H1 (cell line): ENCODE measurements around the gene CEP85L. TPM values are rescaled to one million over a fixed set of nuclear protein-coding genes. Genes with fewer than 3 reads are reported as not detected.

ENCODE experiments used
- CTCF ChIA-PET: fragments of 300-600 bp; sonication (Branson Sonifier 250); formaldehyde crosslinking; loops from one replicate; lab custom pipeline; 2021; ENCODE audit not compliant: partially characterized antibody; lab: Charles Lee
- POLR2A ChIA-PET: fragments of 300-600 bp; sonication (Branson Sonifier 250); formaldehyde crosslinking; loops from one replicate; lab custom pipeline; 2021; ENCODE audit warnings: inconsistent platforms; ENCODE audit not compliant: partially characterized antibody; lab: Charles Lee
- DNase-seq, 2 experiments: peaks; one replicate each; pipeline versions ENCODE4 v3.0.0 to v3.0.0-alpha.2; 2010 to 2022; ENCODE audit warnings: low spot score in 2 of 2, low read depth in 1 of 2, mixed read lengths in 1 of 2
- FAIRE-seq: peaks from 2 replicates; lab custom pipeline; 2011; peaks lifted over from hg19 to GRCh38; lab: Jason Lieb, UNC
- H2AFZ ChIP-seq: 2 replicates; pipeline ENCODE4 v1.8.1; 2012; ENCODE audit warnings: low read length, inconsistent platforms
- H2AK5ac ChIP-seq: 2 replicates; pipeline ENCODE4 v1.6.1; 2013; ENCODE audit warnings: low read depth, low read length
- H2BK120ac ChIP-seq: replicated peaks from 2 replicates; pipeline ENCODE3; 2013; ENCODE audit warnings: low read depth, low read length, inconsistent platforms
- H2BK12ac ChIP-seq: 2 replicates; pipeline ENCODE4 v1.6.1; 2013; ENCODE audit warnings: low read depth, low read length
- H2BK15ac ChIP-seq: 2 replicates; pipeline ENCODE4 v1.6.1; 2013; ENCODE audit warnings: low read length
- H2BK20ac ChIP-seq: 2 replicates; pipeline ENCODE4 v1.6.1; 2013; ENCODE audit warnings: low read length
- H2BK5ac ChIP-seq: 2 replicates; pipeline ENCODE4 v1.6.1; 2013; ENCODE audit warnings: low read depth, low read length
- H3K14ac ChIP-seq: 2 replicates; pipeline ENCODE4 v1.6.1; 2013; ENCODE audit warnings: inconsistent platforms; ENCODE audit not compliant: insufficient read length
- H3K18ac ChIP-seq: 2 replicates; pipeline ENCODE4 v1.6.1; 2013; ENCODE audit warnings: low read length; ENCODE audit errors: extremely low read depth
- H3K23ac ChIP-seq: 2 replicates; pipeline ENCODE4 v1.6.1; 2013; ENCODE audit warnings: inconsistent platforms; ENCODE audit not compliant: insufficient read length
- H3K23me2 ChIP-seq: 2 replicates; pipeline ENCODE4 v1.6.1; 2013; ENCODE audit warnings: low read depth, low read length
- H3K27ac ChIP-seq: 2 replicates; pipeline ENCODE4 v1.6.1; 2011; ENCODE audit warnings: low read depth, low read length, inconsistent platforms
- H3K27me3 ChIP-seq, 4 experiments: replicated peaks in 1 of 4; 1 replicate in 1 of 4; 2 replicates in 3 of 4; pipeline versions ENCODE4 v1.6.1 to v1.8.1; 2011 to 2013; ENCODE audit warnings: low read length in 3 of 4, mild to moderate bottlenecking in 3 of 4, inconsistent platforms in 2 of 4, mixed read lengths in 2 of 4, moderate library complexity in 1 of 4; ENCODE audit not compliant: control insufficient read depth in 3 of 4, insufficient read depth in 3 of 4; ENCODE audit errors: extremely low read depth in 1 of 4
- H3K36me3 ChIP-seq, 4 experiments: 2 replicates each; pipeline versions ENCODE4 v1.6.1 to v1.8.1; 2011 to 2013; ENCODE audit warnings: mild to moderate bottlenecking in 4 of 4, low read length in 3 of 4, moderate library complexity in 2 of 4, control low read depth in 1 of 4, inconsistent platforms in 1 of 4; ENCODE audit not compliant: insufficient read depth in 4 of 4, control insufficient read depth in 2 of 4
- H3K4ac ChIP-seq: replicated peaks from 2 replicates; pipeline ENCODE3; 2013; ENCODE audit warnings: low read length, low read depth, mixed read lengths, inconsistent platforms; ENCODE audit not compliant: insufficient read length
- H3K4me1 ChIP-seq, 4 experiments: replicated peaks in 1 of 4; 1 replicate in 1 of 4; 2 replicates in 3 of 4; pipeline versions ENCODE4 v1.6.1 to v1.8.1; 2011 to 2013; ENCODE audit warnings: low read length in 3 of 4, inconsistent platforms in 2 of 4, mixed read lengths in 1 of 4; ENCODE audit not compliant: insufficient read depth in 4 of 4, control insufficient read depth in 3 of 4
- H3K4me2 ChIP-seq, 2 experiments: 2 replicates each; pipeline versions ENCODE4 v1.6.1 to v1.8.1; 2011 to 2013; ENCODE audit warnings: low read depth in 2 of 2, low read length in 2 of 2, control low read depth in 1 of 2, inconsistent platforms in 1 of 2, mild to moderate bottlenecking in 1 of 2; ENCODE audit not compliant: insufficient read depth in 1 of 2
- H3K4me3 ChIP-seq, 4 experiments: fragments of 200-600, 300-600 bp in 1 of 4; sonication (generic), shearing (Covaris generic), sonication (Bioruptor Twin) in 1 of 4; 2 replicates each; pipeline versions ENCODE4 v1.5.1 to v1.8.1; 2011 to 2016; ENCODE audit warnings: low read length in 4 of 4, low read depth in 3 of 4, control low read depth in 2 of 4, inconsistent platforms in 2 of 4, mild to moderate bottlenecking in 2 of 4, mixed read lengths in 1 of 4, moderate library complexity in 1 of 4; ENCODE audit not compliant: insufficient read depth in 2 of 4; ENCODE audit errors: extremely low read depth in 1 of 4
- H3K56ac ChIP-seq: replicated peaks from 2 replicates; pipeline ENCODE3; 2013; ENCODE audit warnings: low read depth, mild to moderate bottlenecking, mixed read lengths, low read length, inconsistent platforms; ENCODE audit not compliant: insufficient read length
- H3K79me1 ChIP-seq: 2 replicates; pipeline ENCODE4 v1.6.1; 2013; ENCODE audit warnings: low read depth, low read length, control low read depth
- H3K79me2 ChIP-seq, 2 experiments: 2 replicates each; pipeline versions ENCODE4 v1.6.1 to v1.8.1; 2012 to 2013; ENCODE audit warnings: low read length in 2 of 2, mild to moderate bottlenecking in 2 of 2, inconsistent platforms in 1 of 2; ENCODE audit not compliant: insufficient read depth in 2 of 2, control insufficient read depth in 1 of 2
- H3K9ac ChIP-seq, 4 experiments: replicated peaks in 1 of 4; 1 replicate in 1 of 4; 2 replicates in 3 of 4; pipeline versions ENCODE4 v1.6.1 to v1.8.1; 2011 to 2013; ENCODE audit warnings: low read depth in 3 of 4, low read length in 3 of 4, control low read depth in 2 of 4, mild to moderate bottlenecking in 2 of 4, moderate library complexity in 2 of 4, inconsistent platforms in 1 of 4; ENCODE audit errors: extremely low read depth in 1 of 4
- H3K9me3 ChIP-seq, 2 experiments: 2 replicates each; pipeline versions ENCODE4 v1.6.1 to v1.8.1; 2012 to 2013; ENCODE audit warnings: mild to moderate bottlenecking in 2 of 2, moderate library complexity in 2 of 2, control low read depth in 1 of 2, inconsistent platforms in 1 of 2, low read depth in 1 of 2, low read length in 1 of 2, mixed read lengths in 1 of 2; ENCODE audit not compliant: insufficient read depth in 2 of 2
- H4K20me1 ChIP-seq, 2 experiments: replicated peaks in 1 of 2; 2 replicates each; pipeline versions ENCODE3 to v1.8.1; 2011 to 2013; ENCODE audit warnings: inconsistent platforms in 2 of 2, low read length in 2 of 2, mild to moderate bottlenecking in 1 of 2; ENCODE audit not compliant: insufficient read depth in 2 of 2, control insufficient read depth in 1 of 2
- H4K5ac ChIP-seq: 2 replicates; pipeline ENCODE4 v1.6.1; 2013; ENCODE audit warnings: low read length, low read depth, mixed read lengths, inconsistent platforms; ENCODE audit not compliant: insufficient read length
- H4K8ac ChIP-seq: 2 replicates; pipeline ENCODE4 v1.8.0; 2013; ENCODE audit warnings: mild to moderate bottlenecking, moderate library complexity, low read length, inconsistent platforms; ENCODE audit not compliant: insufficient read depth; ENCODE audit errors: extremely low read depth
- H4K91ac ChIP-seq: replicated peaks from 2 replicates; pipeline ENCODE3; 2013; ENCODE audit warnings: low read length, mixed read lengths, inconsistent platforms; ENCODE audit not compliant: insufficient read length
- CBX8 ChIP-seq: fragments of 300-800, 300-1000 bp; sonication (generic); IDR thresholded peaks from 2 replicates; pipeline ENCODE4 v1.7.1; 2016; ENCODE audit warnings: low read depth, low read length, borderline replicate concordance
- CREB1 ChIP-seq: IDR thresholded peaks from 2 replicates; pipeline ENCODE4 v1.6.1; 2012; ENCODE audit warnings: inconsistent platforms
- CTCF ChIP-seq, 3 experiments: IDR thresholded peaks; 1 replicate in 2 of 3; 2 replicates in 1 of 3; pipeline versions ENCODE4 v1.5.1 to v1.6.1; 2011; ENCODE audit warnings: low read length in 3 of 3, mild to moderate bottlenecking in 3 of 3, inconsistent platforms in 2 of 3, low read depth in 1 of 3, moderate library complexity in 1 of 3; ENCODE audit not compliant: insufficient read depth in 1 of 3; ENCODE audit errors: control extremely low read depth in 1 of 3
- GTF2F1 ChIP-seq: IDR thresholded peaks from 2 replicates; pipeline ENCODE4 v1.6.1; 2012; ENCODE audit warnings: low read depth, low read length, improper control_type of control experiment, borderline replicate concordance
- KDM4A ChIP-seq: IDR thresholded peaks from one replicate; pipeline ENCODE4 v1.7.1; 2012; ENCODE audit warnings: low read depth, mild to moderate bottlenecking, moderate library complexity, low read length, inconsistent platforms; ENCODE audit not compliant: severe bottlenecking
- NANOG ChIP-seq: IDR thresholded peaks from 2 replicates; pipeline ENCODE4 v1.6.1; 2011; ENCODE audit warnings: low read length, low read depth, mild to moderate bottlenecking, inconsistent platforms; ENCODE audit not compliant: insufficient read depth, poor library complexity, severe bottlenecking
- PHF8 ChIP-seq: fragments of 200-600 bp; sonication (generic); conservative IDR thresholded peaks from 2 replicates; pipeline ENCODE4 v1.7.1; 2012; ENCODE audit warnings: low read depth, mild to moderate bottlenecking, inconsistent platforms, low read length, moderate library complexity
- POLR2AphosphoS5 ChIP-seq: IDR thresholded peaks from 2 replicates; pipeline ENCODE4 v1.6.1; 2011; ENCODE audit warnings: low read depth, low read length
- RAD21 ChIP-seq, 2 experiments: IDR thresholded peaks in 1 of 2; conservative IDR thresholded peaks in 1 of 2; 2 replicates each; pipeline ENCODE4 v1.6.1; 2011; ENCODE audit warnings: low read depth in 2 of 2, low read length in 2 of 2, improper control_type of control experiment in 1 of 2, inconsistent platforms in 1 of 2, mild to moderate bottlenecking in 1 of 2, moderate library complexity in 1 of 2
- RXRA ChIP-seq: IDR thresholded peaks from 2 replicates; pipeline ENCODE4 v1.6.1; 2011; ENCODE audit warnings: low read depth, mild to moderate bottlenecking, low read length, moderate library complexity; ENCODE audit not compliant: insufficient read depth
- SIRT6 ChIP-seq: IDR thresholded peaks from one replicate; pipeline ENCODE4 v1.7.1; 2012; ENCODE audit warnings: low read length, inconsistent platforms
- SP1 ChIP-seq: IDR thresholded peaks from 2 replicates; pipeline ENCODE4 v1.6.1; 2011; ENCODE audit warnings: low read depth, low read length
- TAF1 ChIP-seq: IDR thresholded peaks from 2 replicates; pipeline ENCODE4 v1.6.1; 2011; ENCODE audit warnings: mild to moderate bottlenecking, low read depth, low read length
- polyA plus RNA-seq, 7 experiments: library from polyadenylated mRNA; depleted of rRNA in 3 of 7; stranded (reverse) in 5 of 7; unstranded in 2 of 7; fragments of >200 nt in 5 of 7; fragments of 200-250 nt in 2 of 7; gene quantifications; 1 replicate in 5 of 7; 2 replicates in 1 of 7; 4 replicates in 1 of 7; pipeline versions ENCODE4 v1.2.1 to v1.2.3, GENCODE V29; 2011 to 2013; ENCODE audit warnings: missing spikeins in 2 of 7, mixed read lengths in 2 of 7
- total RNA-seq: library from RNA; stranded (reverse); fragmentation: NEBNext Ultra II Directional; extraction: Animal tissue kit (Norgen Biotek cat#: 25700); gene quantifications from 2 replicates; pipeline ENCODE4 v1.2.1, GENCODE V29; 2021

The CEP85L gene
- total and polyA plus RNA-seq, 2 of the 8 experiments (the other 6 are each of a cell fraction or from before 2014, with no cell fraction given) = 3.2 to 27.6 TPM

DNA sequence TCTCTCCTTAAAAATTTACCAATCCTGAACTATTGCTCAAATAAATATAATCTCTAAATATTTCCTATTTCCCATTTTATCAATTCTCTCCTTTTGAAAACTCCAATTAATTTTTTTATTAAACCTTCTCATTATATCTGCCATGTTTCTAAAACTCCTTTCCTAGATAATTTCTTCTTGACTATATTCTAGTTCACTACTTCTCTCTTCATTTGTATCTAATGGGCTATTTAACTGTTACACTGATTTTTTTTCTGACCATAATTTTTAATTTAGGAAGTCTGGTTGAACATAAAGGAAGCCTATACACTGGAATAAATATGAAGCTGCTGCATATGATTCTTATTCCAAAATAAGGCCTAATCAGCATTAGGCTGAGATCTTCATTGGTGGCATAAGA lies 199.6 kb downstream of the CEP85L start:
- no peak overlapping the region for H2BK15ac ChIP-seq
- no peaks in the 10 kb centered on the region for H3K79me2 ChIP-seq
- no peak overlapping the region for H4K5ac ChIP-seq
- no peaks in the 10 kb centered on the region for H3K27me3 ChIP-seq
- no peak overlapping the region for H4K91ac ChIP-seq
- ChIA-PET CTCF (interaction anchor here (0.7 kb wide), 1 partner anchor 168 kb away, joined by 4 read pairs; no protein-coding TSS in a partner anchor), POLR2A (no interaction called here)
- no peak overlapping the region for H3K14ac ChIP-seq
- no peak overlapping the region for H3K18ac ChIP-seq
- no peak overlapping the region for H3K27ac ChIP-seq
- no peak overlapping the region for H3K4ac ChIP-seq
- H3K4me3 ChIP-seq = no peak overlapping the region
- H3K9ac ChIP-seq = no peak overlapping the region
- no peaks in the 10 kb centered on the region for H3K36me3 ChIP-seq
- H2AFZ ChIP-seq = no peak overlapping the region
- H3K9me3 ChIP-seq = peaks cover 31 to 36% of the 10 kb centered on the region in 2 experiments
- H2BK12ac ChIP-seq = no peak overlapping the region
- H3K56ac ChIP-seq = no peak overlapping the region
- no peaks in the 10 kb centered on the region for H3K4me1 ChIP-seq
- H2BK20ac ChIP-seq = no peak overlapping the region
- no peak overlapping the region for H4K8ac ChIP-seq
- no peak overlapping the region for H3K23ac ChIP-seq
- no peaks in the 10 kb centered on the region for H3K23me2 ChIP-seq
- H2BK5ac ChIP-seq = no peak overlapping the region
- H2BK120ac ChIP-seq = no peak overlapping the region
- DNase-seq = no peak
- no peak overlapping the region for H2AK5ac ChIP-seq
- no peaks in the 10 kb centered on the region for H4K20me1 ChIP-seq
- no peak overlapping the region for H3K4me2 ChIP-seq
- no peaks in the 10 kb centered on the region for H3K79me1 ChIP-seq
- no peak for FAIRE-seq
- TF ChIP-seq PHF8 (no peak), SIRT6 (no peak), KDM4A (no peak), GTF2F1 (no peak), CBX8 (no peak), SP1 (no peak), TAF1 (no peak), CREB1 (no peak), CTCF (IDR thresholded peaks at IDR 0.05; ENCODE audit: control extremely low read depth in 1 of 3, insufficient read depth in 1 of 3, low read depth in 1 of 3, low read length in 3 of 3) (no peak), RXRA (no peak), RAD21 (IDR thresholded peaks at IDR 0.05 in 1 of 2, conservative IDR thresholded peaks at IDR 0.05 in 1 of 2; ENCODE audit: low read depth in 2 of 2, low read length in 2 of 2) (no peak), POLR2AphosphoS5 (no peak), NANOG (no peak)
